Skin epidermis (tissue), 12 donors: ENCODE results near the gene SEM1.
"Not testable (repeated sequence)": the region's sequence is repeated elsewhere in the genome, so short reads cannot be mapped to it uniquely, and the experiment has no call there.

Experiments
- H3K27ac ChIP-seq, 21 experiments: fragments of 200-600 bp; sonication (generic) in 11 of 21; one replicate each; pipeline ENCODE4 v1.5.0; 2020; ENCODE audit warnings: mild to moderate bottlenecking in 3 of 21, inconsistent platforms in 2 of 21, moderate library complexity in 2 of 21
- H3K4me3 ChIP-seq, 7 experiments: fragments of 200-600 bp; sonication (generic) in 2 of 7; one replicate each; pipeline ENCODE4 v1.5.0; 2020; ENCODE audit warnings: inconsistent platforms in 2 of 7, mild to moderate bottlenecking in 2 of 7, moderate library complexity in 1 of 7

The SEM1 gene

DNA sequence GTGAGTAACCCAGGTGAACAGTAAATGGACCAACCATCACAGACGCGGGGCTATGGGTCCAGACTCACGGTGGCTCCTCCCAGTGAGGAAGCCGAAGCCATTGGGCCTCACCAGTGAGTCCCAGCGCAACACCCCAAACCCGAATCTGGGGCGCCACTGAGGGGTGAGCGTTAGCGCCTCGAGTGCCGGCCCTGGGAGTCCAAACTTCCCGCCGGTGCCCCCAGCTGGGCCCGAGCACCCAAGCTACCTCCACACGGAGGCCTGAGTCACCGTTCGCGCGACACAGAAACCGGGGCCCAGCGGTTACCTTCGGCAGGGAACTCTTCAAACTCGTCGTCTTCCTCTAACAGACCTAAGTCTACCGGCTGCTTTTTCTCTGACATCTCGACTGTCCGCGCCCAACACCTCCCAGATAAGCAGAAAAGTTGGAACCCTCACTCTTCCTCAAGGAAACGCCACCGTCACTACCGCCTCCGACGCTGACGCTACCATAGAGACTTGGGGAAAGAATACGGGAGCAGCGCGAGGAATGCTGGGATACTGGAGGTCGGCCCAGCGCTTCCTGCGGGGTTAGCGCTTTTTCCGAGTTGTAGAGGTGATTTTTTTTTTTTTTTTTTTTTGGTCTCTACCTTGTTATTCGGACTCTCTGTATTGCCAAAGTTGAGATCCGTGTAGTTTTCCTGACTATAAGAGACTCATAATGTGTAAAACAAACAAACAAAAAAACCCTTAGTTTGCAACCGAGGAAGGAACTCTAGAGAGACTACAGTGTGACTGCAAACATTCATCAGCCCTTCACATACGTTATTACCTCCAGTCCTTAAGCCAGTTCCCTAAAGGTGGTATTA lies at the start of gene SEM1:
Gene SEM1 (minus strand): TSS at position 466 of the 848 bp plus-strand sequence. CDS start 83 bp downstream, at position 383.
- Histone ChIP-seq H3K4me3 (peak within 1 kb of the TSS; percentile 54 to 98 (median 82)), H3K27ac (peak within 1 kb of the TSS; percentile 55 to 97 (median 91))

DNA sequence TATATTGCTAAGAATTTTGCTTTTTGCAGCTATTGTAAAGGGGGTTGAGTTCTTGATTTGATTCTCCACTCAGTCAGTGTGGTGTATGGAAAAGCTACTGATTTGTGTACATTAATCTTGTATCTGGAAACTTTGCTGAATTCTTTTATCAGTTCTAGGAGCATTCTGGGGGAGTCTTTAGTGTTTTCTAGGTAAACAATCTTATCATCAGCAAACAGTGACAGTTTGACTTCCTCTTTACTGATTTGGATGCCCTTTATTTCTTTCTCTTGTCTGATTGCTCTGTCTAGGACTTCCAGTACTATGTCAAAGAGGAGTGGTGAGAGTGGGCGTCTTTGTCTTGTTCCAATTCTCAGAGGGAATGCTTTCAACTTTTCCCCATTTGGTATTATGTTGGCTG lies 48.2 kb upstream of the SEM1 start:
- not testable (repeated sequence) for H3K4me3 ChIP-seq, H3K27ac ChIP-seq

DNA sequence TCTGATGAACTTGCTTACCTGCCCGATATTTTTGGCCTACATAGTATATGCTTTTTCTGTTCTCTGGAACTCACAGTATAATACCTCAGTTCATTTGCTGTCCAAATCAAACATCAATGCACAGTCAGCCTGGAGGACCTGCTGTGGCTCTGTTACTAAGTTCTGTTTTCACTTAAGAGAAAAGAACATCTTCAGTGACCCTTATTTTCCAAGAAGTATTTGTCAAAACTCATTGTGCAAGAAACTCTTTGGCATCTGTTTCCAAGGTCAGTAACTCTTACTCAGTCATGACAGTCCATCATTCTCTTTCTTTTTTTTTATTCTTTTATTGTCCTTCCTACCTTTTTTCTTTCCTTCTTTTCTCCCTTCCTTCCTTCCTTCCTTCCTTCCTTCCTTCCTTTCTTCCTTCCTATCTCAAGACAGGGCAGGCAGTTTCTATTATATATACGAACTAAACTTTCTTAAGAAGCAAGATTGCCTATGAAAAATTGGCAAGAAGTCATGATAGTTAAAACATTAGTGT lies 37.8 kb upstream of the SEM1 start:
- Histone ChIP-seq H3K27ac (no peak overlapping the region), H3K4me3 (no peak overlapping the region)

DNA sequence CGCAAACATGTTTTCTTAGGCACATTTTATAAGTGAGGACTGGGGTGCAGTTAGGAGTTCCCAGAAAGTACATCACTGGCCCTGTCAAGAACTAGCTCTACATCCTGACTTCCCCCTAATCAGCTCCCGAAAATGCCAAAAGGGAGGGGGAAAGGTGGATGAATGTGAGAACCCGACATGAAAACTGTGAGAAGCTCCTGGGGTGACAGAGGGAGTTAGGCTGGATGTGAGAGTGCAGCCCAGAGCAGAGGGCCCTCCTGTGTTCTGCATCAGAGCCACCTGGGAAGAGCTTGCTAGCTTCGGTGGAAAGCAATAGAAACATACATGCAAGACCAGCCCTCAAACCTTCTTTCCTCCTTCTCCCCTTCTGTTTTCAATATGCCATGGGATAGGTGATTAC lies 30.5 kb upstream of the SEM1 start:
- no peak overlapping the region for H3K4me3 ChIP-seq
- H3K27ac ChIP-seq, result no peak overlapping the region

DNA sequence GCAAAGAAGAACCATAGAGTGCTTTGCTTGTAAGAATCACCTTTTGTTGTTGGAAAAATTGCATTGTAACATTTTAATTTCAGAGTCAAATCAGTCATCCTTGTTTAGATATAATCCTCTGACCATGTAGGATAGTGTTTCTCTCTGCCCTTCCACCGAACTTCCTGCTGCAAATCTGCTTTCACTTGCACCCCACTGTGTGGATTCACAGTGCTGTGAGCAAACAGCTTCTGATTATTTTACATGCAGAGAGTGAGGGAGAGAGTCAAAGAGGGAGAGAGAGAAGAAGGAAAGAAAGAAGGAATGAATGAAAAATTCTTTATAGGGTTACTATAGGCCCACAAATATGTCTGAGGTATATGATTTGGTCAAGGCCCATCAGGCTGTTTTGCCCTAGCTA lies 30.0 kb upstream of the SEM1 start:
- no peak overlapping the region for H3K27ac ChIP-seq
- no peak overlapping the region for H3K4me3 ChIP-seq

DNA sequence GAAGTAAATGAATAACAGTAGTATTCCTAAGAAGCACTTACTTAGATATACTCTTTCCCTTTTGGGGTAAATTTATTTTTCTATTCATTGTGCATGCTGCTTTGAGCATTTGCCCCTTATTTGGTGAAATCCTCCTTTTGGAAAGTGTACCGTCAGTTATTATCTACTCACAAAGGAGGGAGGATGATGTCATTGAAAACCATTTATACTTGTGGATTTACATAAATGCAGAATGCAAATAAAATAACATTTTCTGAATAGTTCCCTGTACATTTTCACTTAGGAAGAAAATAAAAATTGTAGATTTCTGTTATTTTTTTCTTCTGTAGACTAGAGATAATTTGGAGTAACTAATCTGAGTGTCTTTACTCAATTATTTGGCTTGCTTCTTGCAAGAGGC lies 29.5 kb upstream of the SEM1 start:
- no peak overlapping the region for H3K4me3 ChIP-seq
- no peak overlapping the region for H3K27ac ChIP-seq

DNA sequence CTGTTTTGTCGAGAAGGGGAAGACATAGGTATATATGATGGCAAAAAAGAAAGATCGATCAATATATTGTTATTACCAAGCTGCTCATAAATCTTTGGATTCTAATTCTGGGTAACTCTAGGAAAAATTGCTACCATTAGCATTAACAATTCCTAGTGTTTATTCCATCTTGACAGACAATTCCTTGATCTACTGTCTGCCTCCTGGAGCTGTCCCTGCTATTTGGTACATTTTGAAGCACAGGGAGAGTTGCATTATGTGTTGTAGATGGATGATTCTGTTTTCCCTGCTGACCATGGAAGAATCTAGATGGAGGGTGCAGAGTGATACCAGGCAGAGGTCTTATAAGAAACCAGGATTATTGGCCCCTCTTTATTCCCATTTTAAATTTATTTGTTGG lies 29.1 kb upstream of the SEM1 start:
- no peak overlapping the region for H3K27ac ChIP-seq
- H3K4me3 ChIP-seq, result no peak overlapping the region

DNA sequence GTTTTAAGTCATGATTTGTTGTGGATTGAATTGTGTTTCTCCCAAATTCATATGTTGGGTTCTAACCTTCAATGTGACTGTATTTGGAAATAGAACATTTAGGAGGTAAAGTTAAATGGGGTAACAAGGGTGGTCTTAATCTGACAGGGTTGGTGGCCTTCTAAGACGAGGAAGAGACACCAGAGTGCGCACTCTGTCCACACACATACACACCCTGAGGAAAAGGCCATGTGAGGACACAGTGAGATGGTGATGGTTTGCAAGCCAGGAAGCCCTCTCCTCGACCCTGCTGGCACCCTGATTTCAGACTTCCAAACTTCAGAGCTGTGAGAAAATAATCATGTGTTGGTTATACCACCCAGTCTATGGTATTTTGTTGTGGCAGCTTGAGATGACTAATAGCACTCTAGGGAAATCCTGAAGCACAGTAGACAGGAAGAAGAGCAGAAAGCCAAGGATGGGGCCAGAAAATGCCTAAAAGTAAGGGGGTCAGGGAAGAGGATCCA lies 28.0 kb upstream of the SEM1 start:
- Histone ChIP-seq H3K27ac (no peak overlapping the region), H3K4me3 (no peak overlapping the region)

DNA sequence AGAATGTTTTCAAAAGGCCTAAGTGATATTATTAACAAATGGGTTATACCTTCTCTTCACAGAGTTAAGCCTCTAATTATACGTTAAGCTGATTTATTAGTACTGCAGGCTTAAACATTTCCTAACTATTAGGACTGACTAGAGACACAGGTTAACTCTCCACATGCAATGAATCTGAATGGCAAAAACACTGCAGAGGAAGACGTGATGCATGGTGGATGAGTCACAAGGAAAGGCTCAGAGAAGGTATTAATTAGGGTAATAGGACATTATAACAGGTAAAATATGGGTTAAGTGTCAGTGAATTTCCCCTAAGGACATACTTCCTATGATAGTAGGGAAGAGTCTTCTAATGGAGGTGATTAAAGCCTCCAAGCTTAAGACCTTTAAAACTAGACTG lies 24.7 kb upstream of the SEM1 start:
- Histone ChIP-seq H3K27ac (no peak overlapping the region), H3K4me3 (no peak overlapping the region)

DNA sequence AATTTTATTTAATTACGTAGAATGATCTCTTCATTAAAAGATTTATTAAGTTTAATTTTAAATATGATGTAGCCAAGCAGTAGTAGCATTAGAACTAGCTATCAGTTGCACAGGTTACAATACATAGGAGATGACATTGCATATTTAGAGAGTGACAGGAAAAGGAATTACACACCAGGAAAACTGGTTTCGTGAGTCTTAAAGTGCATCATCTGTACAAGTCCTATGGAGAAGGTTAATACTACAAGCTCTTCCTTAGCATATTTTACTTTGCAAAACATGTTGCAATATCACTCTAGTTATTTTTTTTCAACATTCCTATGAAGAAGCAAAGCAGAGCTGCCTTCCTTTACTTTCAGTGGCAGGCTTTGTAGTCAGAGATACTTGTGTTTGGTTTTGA lies 20.2 kb upstream of the SEM1 start:
- H3K4me3 ChIP-seq, result no peak overlapping the region
- H3K27ac ChIP-seq, result peak overlapping the region in 1 of 21 experiments; percentile 12

DNA sequence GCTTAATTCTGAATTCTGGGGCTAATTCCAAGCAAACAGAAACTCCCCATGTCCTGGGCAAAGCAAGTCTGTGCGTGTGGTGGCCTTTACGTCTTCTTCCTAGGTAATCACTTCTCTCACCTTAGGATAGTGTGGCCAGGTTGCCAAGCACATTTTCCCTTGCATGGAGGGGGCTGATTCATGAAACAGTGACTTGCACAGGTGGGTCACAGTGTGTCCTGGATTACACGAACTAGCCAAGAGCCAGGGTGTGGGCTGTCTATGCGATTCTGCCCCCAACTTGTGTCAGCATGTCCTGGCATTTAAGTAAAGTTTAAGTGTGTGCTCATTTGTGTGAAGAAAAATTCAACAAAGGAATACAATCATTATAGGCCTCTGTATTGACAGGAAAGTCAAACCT lies 18.5 kb upstream of the SEM1 start:
- peak overlapping the region in 1 of 21 experiments; percentile 26 for H3K27ac ChIP-seq
- no peak overlapping the region for H3K4me3 ChIP-seq

DNA sequence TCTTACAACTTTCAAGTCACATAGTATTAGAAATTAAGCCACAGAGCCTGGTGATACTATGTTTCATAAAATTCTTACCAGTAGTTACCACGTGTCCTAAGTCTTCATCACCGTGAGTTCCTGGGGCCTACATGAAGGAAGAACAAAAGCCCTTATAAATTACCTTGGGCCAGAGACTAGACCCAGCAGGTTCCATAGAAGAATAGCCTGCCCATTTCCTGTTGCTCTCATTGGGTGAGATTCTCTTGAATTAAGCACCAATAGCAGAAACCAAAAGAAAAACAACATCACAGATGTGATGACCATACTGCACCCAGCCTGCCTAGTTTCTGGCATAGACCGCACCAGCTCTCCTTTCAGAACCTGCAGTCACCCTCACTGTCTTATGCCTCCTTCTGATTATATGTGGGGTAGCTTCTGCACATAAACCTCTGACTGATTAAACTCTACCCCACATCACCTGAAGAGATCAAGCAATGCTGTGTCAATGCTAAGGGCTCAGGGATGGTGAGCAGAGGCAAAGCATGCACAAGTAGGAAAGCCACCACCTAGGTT lies 18.0 kb upstream of the SEM1 start:
- Histone ChIP-seq H3K27ac (peak overlapping the region in 1 of 21 experiments; percentile 26), H3K4me3 (no peak overlapping the region)

DNA sequence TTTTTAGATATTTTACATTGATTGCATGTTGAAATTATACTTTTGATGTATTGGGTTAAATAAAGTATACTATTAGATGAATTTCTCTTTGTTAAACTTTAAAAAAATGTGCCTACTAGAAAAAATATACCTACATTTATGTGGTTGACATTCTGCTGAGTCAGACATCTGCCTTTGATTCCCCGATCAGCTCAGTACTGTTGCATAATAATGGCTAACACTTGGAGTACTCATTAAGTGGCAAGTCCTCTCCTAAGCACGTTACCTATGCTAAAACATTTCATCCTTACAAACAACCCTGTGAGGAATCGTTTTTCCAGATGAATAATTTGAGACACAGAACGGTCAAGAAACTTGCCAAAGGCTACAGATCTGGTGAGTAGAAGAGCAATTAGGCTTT lies 14.0 kb upstream of the SEM1 start:
- H3K4me3 ChIP-seq, result no peak overlapping the region
- H3K27ac ChIP-seq, result no peak overlapping the region

DNA sequence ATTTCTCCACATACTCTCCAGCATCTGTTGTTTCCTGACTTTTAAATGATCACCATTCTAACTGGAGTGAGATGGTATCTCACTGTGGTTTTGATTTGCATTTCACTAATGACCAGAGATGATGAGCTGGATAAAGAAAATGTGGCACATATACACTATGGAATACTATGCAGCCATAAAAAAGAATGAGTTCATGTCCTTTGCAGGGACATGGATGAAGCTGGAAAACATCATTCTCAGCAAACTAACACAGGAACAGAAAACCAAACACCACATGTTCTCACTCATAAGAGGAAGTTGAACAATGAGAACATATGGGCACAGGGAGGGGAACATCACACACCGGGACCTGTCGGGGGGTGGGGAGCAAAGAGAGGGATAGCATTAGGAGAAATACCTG lies 13.3 kb upstream of the SEM1 start:
- not testable (repeated sequence) for H3K4me3 ChIP-seq, H3K27ac ChIP-seq

DNA sequence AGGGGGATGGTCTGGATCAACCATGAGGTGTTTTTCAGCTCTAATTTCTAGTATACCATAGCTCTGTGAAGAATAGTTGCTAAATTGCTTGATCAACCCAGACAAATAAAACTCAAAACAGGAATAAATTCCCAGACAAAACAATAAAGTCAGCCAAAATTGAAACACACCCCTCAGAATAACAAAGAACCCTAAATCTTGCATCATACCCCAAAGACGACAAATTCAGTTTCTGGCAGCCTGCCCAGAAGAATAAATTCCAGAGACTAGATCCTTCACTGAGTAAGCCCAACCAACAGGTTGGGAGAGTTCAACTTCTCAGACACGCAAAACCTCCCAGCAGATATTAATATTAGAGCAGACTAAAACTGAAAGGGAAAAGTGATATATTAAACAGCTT lies 11.2 kb upstream of the SEM1 start:
- Histone ChIP-seq H3K4me3 (no peak overlapping the region), H3K27ac (peak overlapping the region in 3 of 21 experiments; percentile 37 to 52 (median 47))

DNA sequence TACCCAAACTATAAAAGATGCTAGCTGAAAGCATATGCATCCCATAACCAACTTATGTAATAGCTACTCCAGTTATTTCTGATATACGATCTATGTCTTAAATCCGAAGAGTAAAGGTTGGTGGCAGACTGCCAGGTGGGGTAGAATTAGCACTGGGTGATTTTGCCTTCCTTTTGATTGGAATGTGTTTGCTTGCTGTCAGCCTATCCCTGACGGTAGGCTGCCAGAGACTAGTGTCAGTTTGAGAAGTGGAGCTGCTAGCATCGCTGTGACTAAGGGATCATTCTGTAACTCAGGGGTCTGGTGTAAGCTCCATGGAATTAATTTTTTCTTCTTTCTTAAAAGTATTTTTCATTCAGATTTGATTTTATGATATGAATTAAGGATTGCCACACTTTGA lies 9.5 kb upstream of the SEM1 start:
- no peak overlapping the region for H3K27ac ChIP-seq
- H3K4me3 ChIP-seq, result no peak overlapping the region

DNA sequence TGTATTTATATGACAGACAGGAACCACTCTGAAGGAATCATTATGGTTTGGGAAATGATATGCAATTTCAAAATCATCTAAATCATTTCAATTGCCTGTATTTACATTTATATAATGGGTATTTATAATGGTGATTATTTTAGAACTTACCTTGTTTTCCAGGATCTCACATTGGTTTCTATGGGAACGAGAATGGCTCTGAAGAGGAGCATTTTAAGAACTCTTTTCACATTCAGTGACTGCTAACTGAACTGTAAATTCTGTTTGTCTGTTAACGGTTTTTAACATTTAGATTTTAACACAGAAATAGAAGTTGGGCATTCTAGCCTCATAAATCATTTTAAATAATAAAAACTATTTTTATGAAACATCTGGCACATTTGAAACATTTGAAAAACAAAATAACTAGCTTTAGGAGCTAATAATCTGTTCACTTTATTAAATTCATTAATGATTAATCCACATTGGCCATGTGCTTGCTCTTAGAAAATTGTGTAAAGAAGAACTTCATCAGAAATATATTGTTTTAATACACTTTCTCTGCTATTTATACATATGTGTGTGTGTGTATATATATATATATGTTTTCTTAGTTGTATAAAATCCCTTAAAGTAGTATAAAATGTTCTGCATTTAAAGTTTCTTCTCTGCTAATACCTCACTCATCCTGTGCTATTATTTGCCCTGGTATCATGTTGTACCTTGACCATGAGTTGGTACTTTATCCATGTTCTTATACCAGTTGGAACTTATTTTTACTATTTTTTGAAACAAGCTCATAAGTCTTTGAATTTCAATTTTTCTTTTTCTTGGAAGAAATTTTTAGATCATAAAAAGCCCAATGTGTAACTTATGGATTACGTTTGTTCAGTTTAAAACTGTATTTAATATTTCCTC lies 8.7 kb upstream of the SEM1 start:
- Histone ChIP-seq H3K4me3 (no peak overlapping the region), H3K27ac (no peak overlapping the region)

DNA sequence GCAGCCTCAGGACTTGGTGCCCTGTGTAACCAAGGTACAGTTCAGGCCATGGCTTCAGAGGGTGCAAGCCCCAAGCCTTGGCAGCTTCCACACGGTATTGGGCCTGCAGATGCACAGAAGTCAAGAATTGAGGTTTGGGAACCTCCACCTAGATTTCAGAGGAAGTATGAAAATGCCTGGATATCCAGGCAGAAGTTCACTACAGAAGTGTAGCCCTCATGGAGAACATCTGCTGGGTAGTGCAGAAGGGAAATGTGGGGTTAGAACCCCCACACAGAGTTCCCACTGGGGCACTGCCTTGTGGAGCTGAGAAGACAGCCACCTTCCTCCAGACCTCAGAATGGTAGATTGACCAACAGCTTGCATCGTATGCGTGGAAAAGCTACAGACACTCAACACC lies 3.4 kb upstream of the SEM1 start:
- Histone ChIP-seq H3K27ac (no peak overlapping the region), H3K4me3 (no peak overlapping the region)

DNA sequence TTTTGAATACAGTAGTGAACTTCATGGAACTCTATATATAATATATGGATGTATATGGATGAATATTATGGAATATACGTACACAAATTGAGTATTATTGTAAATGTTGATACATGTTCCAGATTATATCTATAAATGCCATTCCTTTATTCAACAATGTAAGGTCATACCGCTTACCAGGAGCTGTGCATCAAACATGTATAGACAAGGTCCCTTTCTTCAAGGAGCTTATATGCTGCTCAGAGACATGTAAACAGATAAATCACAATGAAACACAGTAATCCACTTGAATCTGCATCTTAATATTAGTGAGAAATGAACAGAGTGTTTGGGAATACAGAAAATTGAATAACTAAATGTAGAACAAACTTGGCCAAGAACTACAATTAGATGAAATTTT lies 898 bp upstream of the SEM1 start:
- no peak overlapping the region for H3K4me3 ChIP-seq
- H3K27ac ChIP-seq, result no peak overlapping the region

DNA sequence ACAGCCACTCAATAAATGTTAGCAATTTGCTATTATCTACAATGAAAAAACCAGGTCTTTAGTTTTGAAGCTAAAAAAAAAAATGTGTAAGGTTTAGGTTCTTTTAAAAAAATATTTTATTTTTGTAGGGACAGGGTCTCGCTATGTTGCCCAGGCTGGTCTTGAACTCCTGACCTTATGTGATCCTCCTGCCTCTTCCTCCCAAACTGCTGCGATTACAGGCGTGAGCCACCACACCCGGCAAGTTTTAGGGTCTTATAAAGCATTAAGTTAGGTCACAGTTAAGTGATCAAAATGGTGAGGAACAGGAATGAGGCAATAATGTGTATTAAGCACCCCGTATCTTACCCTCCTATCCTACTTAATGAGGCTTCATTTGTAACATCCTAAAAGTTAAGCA lies 774 bp downstream of the SEM1 start:
- Histone ChIP-seq H3K27ac (peak overlapping the region in 19 of 21 experiments; percentile 70 to 97 (median 91)), H3K4me3 (peak overlapping the region; percentile 54 to 98 (median 82))
